Stimulated activated CD4-positive, alpha-beta T cell treated with anti-CD3 and anti-CD28 coated beads, Interleukin-4, amount 100 ng/mL, for 24 hours (primary cell): ENCODE measurements around the gene ITPRIP.

Experiments used
- DNase-seq: peaks from one replicate; pipeline ENCODE4 v3.0.0-alpha.2; 2020

The ITPRIP gene

DNA sequence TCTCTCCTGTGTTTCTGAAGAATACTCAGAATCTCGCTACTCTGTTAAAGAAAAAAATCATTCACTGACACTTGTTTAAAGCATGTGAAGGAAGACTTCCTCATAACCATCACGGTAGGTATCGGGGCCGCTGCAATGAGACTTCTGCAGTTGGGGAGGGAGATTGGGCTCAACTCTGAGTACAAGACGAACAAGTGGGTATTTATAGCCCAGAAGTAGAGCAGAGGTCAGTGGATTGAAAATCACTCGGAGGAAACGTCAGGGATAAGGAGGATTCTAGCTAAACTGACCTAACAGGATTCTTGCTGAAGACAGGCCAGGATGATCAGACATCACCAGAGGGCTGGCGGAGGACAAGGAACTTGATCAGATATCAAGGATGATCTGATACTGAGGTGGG is 33.3 kb downstream of the ITPRIP start:
- no peak for DNase-seq

DNA sequence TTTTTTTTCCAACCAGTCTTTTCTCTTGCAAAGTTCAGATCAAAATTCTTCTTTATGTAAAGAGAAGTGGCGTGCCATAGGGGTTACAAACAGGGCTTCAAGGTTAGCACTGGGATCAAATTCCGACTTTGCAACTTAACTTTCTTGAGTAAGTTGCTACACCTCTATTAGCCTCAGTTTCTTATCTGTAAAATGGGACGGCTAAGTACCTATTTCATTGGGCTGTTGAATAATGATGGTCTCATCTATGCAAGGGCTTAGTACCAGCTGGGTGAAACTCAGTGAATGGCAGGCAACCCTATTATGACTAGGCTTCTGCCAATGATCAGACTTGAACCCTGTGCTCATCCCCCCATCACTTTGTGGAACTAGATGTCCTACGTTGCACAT is 33.9 kb downstream of the ITPRIP start:
- no peak for DNase-seq

DNA sequence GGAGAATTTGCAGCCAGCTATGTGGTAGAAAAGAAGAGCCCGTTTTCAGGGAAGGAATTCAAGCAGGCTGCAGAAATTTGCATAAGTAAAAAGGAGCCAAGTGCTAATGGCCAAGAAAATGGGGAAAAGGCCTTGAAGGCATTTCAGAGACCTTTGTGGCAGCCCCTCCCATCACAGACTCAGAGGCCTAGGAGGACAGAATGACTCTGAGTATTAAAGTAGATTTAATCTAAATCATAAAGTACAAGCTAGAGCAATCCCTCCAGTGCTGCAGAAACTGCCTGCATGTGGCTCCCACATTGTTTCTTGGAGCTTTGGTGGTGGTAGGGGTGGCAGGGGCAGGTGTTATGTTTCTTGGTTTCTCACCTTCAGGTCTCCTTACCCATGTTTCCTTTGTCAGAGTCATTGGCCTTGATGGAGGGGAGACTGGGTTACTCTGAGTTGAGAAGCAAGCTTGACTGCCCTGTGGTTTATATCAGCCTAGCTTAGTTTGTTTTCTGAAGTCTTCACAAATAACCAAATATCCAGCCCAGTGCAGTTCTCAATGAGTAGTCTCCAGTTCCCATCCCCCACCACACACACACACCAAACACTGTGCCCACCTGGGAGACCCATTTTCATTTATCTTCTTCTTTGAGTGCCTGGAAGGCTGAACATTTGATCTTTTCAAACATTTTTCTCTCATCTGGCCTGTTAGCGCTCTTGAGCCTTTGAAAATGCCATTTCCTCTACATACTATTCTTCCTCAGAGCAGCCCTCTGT is 34.5 kb downstream of the ITPRIP start:
- DNase-seq = no peak

DNA sequence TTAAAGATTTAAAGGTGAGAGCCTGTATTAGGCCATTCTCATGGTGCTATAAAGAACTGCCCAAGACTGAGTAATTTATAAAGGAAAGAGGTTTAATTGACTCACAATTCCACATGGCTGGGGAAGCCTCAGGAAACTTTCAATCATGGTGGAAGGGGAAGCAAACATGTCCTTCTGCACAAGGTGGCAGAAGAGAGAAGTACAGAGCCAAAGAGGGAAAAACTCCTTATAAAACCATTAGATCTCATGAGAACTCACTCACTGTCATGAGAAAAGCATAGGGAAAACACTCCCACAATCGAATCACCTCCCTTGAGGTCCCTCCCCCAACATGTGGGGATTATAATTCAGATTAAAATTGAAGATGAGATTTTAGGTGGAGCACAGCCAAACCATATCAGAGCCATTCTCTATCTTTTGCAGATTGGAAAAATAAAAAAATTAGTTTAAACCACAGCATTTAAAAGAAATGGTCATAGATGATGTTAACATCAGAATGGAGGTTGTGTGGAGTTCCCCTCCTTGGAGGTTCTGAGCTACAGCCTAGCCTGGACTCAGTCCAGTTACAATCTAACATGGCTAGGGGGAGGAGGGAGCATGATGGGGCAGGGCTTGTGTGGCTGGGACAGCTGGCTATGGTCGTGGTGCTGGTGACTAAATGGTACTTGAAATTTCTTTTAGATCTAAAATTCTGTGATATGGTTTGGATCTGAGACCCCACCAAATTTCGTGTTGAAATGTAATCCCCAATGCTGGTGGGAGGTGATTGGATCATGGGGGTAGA is 36.2 kb downstream of the ITPRIP start:
- DNase-seq = no peak

DNA sequence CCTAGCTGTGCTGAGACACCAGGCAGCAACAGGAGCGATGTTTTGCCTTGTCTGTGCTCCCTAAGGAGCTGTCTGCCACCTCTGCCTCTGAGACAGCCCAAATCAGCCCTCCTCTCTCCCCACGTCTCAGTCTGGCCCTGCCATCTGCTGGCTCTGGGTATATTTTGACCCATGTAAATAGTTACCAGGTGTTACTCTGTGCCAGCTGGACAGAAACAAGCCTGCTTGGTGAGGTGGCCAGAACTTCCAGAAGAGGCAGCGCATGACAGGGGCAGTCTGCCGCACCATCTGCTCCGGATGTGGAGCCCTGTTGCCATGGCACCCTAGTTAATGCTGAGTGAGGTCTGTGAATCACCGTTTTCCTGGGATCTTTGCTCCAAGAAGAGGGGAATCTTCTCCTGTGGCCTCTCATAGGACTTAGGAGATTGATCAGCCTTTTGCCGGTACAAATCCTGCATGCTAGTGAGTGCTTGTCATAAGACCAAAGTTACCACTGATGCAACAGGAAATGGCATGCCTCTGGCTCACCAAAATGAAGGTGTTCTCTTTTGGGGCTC is 37.5 kb downstream of the ITPRIP start:
- DNase-seq = no peak

DNA sequence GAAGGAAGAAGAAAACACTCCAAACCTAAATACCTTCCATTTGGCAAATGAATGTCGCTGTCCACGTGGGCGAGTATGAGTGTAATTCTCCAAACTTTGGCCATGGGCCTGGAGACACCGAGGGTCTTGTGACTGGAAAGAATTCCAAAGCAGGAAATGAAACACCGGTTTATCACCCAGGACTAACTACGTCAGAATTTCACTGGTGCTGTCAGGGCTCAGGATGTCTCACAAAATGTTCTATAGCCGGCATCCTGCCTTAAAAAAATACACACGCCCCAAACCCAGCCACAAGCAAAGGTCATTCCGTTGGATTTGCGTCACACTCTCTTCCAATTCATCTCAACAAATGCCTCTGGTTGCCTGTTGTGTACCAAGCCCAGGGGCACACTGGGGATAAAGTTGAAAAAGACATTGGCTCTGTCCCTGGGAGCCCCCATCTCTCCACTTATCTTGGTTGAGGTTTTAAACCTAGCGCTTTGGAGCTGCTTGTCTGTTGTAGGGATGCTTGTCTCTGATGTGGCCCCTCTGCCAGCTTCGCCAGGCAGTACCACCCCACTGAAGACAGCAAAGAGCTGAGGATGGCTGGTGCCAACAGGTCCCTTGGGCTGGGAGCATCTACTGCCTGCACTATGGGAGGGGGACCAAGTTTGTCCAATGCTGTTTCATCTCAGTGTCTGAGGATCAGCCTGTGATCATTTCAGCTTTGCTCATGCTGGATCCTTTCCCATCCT is 38.1 kb downstream of the ITPRIP start:
- DNase-seq = no peak

DNA sequence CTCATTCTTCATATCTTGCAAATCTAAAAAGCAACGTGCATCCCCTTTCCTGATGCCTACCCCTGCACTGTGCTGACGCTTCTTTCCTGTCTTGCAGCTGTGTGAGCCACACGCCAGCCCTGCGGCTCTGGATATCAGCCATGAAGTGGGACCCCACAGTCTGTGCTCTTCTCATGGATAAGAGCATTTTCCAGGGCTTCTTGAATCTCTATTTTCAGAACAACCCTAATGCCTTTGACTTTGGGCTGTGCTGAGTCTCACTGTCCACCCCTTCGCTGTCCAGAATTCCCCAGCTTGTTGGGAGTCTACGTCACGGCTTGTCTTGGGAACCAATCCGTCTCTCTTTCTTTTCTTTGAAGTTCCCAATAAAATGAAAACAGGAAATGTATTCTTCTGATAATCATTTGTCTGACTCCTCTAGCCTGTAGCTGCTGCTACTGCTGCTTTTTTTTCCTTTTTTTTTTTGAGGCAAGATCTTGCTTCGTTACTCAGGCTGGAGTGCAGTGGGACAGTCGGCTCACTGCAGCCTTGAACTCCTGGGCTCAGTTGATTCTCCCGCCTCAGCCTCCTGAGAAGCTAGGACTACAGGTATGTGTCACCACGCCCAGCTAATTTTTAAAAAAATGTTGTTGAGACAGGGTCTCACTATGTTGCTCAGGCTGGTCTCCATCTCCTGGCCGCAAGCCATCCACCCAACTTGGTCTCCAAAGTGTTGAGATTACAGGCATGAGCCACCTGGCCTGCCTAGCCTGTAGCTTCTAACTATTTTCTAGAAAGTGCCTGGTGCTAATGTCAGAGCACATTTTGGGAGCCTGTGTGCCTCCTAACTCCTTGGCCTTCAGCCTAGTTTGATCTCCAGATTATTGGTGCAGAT is 39.0 kb downstream of the ITPRIP start:
- DNase-seq = no peak

DNA sequence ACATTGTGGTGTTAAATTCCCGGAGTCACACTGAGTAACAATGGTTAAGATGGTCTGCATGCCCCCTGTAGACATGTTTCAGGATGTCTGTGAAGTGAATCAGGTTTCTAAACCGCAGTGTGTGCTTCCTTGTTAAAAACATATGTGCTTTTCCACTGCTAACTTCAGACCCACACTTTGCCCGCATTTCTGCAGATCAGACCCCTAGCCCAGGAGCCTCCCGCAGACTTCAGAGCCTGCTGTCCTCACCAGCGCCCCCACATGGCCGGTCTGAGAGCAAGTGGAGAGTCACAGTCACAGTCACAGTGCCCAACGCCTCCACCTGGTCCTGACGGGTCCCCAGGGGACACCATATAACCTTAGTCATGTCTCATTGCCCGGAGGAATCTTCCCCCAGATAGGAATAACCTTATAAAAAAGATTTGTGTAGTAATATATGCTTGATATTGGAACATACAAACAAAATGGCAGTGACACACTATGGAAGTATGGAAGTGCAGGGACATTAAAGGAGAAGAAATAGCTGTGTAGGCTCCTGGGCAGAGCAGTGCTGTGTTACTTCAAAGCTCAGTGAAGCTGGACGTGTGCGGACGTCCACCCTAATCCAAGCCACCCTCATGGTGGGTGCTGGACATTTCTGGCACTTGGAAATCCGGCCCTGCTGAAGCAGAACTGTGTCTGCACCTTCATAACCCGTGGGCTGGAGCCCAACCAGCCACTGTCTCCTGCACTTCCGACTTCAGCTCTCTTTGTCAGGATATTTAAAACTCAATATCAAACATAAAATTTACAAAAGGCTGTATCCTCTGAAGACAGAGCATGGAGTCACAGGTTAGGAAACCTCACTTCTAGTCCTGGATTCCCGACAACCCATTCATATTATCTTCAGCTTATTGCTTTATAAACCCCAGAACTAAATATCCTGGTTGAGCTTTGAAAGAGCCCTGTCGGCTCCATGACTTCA is 40.3 kb downstream of the ITPRIP start:
- DNase-seq = no peak

DNA sequence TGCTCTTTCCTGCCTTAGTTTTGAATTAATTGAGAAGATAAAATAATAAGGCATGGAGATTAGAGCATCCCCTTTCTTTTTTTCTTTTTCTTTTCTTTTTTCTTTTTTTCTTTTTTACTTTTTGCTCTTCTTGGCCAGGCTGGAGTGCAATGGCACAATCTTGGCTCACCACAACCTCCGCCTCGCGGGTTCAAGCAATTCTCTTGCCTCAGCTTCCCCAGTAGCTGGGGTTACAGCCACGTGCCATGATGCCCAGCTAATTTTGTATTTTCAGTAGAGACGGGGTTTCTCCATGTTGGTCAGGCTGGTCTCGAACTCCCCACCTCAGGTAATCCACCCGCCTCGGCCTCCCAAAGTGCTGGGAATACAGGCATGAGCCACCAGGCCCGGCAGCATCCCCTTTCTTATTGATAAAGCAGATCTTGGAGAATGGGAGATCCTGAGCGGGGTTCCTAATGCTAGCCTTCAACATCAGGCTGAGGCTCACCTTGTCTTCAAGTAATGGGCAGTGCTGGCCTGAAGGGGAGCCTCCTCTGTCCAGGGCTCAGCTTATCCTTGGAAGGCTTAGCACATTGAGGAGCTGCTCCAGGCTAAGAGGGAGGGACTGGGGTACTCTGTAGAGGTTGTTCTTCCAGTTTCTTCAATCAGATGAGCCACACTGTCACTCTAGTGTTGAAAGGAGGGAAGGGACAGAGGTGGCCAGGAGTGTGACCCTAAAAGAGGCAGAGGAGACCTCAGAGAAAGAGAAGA is 41.4 kb downstream of the ITPRIP start:
- no peak for DNase-seq

DNA sequence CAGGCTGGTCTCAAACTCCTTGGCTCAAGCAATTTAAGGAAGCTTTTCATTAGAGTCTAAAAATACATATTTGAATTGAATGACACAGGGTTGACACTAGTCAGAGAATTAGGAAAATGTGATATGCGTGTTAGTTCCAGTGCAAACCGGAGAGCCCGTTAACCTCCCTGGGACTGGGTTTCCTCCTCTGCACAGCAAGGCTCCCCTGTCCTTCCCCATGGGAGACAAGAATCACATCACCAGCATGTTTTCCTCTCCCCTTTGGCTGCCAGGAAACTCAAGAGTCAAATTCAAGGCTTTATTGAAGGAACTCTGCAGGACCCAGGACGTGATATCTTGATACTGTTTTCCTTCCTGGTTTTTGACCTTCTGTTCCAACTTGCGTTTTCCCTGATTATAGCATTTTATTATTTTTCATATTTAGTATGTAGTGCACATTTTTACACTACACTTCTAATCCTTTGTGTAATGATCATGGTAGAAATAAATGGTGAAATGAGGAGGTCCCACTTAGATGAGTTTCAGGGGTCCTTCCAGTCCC is 44.4 kb downstream of the ITPRIP start:
- DNase-seq = no peak

DNA sequence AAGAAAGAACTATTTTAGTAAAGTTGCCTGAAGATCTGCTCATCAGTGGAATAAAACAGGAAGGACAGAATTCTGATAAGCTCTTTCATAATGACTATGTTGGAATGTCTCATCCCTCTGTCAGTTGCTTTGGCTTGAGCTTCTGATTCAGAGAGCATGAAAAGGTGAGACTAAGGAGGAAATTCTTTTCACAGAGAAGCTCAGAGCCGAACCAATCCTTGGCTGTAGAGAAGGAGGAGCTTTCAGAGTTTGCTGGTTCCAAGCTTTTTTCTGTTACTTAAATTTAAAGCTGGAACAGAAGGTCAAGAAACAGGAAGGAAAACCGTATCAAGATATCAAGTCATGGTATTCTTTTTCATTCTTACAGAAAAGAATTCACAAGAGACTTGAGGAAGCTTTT is 45.3 kb downstream of the ITPRIP start:
- no peak for DNase-seq

DNA sequence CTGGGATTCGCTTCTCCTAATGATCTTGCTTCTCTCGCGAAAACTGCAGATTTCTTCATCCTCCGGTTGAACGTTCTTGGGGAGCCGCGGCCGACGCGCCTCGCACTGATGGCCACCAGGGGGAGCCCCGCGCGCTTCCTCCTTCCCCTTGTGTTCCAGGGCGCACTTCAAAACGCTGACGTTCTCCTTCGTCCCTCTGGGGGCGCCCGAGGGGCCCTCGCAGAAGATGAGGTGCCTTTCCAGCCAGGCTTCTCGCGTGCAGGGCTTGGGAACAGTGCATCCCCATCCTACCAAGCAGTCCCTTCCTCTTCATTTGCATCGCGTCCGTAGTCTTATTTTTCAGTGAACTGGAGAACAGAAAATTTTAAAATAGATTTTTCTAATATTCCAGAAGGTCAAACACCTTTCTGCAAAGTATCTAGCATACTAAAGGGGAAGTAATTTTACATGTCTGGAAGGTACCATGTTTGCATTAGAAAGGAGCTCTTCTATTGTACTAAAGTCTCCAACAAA is 46.8 kb downstream of the ITPRIP start:
- DNase-seq = peak; percentile 90

DNA sequence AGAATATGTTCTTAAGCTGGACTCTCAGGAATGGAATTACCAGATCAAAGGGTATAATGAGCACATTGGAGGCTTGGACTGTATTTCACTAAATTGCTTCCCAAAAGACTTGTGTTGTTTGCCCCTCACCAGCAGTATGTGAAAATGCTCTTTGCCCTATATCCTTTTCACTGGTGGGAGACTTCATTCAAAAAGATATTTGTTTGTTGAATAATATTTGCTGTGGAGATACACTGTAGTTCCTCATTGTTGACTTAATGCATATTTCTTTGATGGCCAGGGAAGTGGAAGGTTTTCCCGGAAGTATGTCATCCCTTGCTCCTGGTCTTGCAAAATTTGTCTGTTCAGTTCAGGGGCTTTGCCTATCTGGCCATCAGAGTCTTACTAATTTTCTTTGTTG is 49.9 kb downstream of the ITPRIP start:
- DNase-seq = no peak

DNA sequence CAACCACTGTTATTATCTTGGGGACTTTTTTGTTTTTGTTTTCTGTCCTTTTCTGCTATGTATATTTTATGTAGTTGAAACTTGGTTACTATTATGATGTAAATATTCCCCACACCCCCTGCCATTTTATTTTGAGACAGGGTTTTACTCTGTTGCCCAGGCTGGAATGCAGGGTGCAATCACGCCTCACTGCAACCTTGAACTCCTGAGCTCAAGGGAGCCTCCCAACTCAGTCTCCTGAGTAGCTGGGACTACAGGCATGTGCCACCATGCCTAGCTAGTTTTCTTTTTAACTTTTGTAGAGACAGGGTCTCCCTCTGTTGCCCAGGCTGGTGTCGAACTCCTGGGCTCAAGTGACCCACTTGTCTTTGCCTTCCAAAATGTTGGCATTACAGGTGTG is 51.3 kb downstream of the ITPRIP start:
- no peak for DNase-seq

DNA sequence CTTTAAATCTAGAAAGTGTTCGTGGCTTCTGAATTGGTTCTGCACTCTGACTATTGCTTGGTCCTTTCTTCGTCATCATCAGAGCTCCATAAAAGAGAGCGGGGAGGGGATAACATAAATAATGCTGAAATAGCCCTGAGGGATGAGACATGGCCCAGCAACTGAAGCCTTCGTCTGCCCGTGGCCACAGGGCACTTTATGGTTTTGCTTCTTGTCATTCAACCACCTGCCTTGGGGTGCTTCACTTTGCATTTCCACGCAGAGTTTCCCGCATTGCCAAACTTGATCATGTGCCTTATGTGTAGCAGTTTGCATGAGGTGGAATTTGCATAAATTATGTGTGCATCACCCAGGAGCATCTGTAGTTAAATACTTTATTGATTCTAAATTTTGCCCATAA is 53.4 kb downstream of the ITPRIP start:
- no peak for DNase-seq

DNA sequence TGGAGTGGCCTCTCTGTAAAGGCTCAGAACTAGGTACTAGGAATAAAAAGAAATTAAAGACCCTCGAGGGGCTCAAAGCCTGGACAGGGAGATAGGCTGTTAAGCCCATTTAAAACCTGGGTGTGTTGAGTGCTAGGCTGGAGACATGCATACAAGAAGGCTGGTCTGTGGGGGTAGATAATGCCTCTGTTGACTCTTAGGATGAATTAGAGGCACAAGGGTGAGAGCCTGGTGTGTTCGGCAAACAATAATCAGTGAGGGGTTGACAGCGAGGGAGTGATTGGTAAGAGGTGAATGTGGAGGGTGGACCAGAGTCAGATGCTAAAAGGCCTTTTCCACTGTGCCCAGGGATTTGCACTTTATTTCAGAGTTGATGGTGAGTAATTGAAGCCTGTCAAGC is 56.6 kb downstream of the ITPRIP start:
- no peak for DNase-seq

DNA sequence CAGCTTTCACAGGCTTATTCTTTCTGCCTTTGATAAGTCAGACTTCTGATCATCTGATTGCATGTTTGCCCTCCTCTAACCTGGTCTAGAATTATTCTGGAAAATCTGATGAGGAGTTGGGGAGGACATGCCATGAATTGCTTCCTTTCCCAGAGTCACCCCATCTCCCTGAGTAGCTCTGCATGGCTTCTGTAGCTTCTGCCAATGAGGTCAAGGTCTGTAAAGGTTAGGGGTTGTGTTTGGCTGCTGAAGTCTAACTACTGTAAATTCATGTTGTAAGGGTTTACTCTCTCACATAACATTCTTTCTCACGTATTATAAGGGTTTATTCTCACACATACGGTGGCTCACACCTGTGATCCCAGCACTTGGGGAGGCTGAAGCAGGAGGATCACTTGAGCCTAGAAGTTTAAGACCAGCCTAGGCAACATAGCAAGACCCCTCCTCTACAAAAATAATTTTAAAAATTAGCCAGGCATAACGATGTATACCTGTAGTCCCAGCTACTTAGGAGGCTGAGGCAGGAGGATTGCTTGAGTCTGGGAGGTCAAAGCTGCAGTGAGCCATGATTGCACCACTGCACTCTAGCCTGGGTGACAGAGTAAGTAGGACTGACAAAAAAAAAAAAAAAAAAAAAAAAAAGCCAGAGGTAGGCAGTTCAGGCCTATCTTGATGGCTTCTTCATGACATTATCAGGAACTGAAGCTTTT is 58.6 kb downstream of the ITPRIP start:
- DNase-seq = no peak

DNA sequence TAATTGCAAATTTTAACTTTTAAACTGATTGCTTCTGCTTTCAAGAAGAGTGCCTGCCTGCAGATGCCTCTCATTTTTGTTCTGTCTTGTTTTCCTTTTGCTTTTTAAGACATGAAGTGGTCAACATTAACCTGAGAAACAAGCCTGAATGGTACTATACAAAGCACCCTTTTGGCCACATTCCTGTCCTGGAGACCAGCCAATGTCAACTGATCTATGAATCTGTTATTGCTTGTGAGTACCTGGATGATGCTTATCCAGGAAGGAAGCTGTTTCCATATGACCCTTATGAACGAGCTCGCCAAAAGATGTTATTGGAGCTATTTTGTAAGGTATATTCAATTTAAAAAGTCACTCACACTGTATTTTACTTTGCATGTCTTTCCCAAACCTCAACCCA is 60.5 kb downstream of the ITPRIP start:
- DNase-seq = no peak

DNA sequence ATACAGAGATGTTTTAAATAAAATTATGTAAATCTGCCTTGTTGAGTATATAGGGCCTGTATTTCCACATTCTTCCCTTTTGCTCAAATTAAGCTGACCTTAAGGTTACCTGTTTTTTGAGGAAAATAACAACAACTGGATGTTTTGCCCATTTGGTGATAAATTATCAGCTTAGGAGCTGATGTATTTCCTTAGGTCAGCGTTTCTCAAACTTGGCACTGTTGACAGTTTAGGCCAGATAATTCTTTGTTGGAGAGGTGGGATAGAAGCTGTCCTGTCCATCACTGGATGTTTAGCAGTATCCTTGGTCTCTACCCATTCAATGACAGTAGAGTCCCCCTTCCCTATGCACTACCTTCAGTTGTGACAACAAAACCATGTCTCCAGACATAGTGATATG is 62.1 kb downstream of the ITPRIP start:
- DNase-seq = no peak
